GM12875 (cell line): ENCODE measurements around the gene ZNF778.

Source experiments
- H3K4me3 ChIP-seq: one replicate; pipeline ENCODE4 v1.5.1; 2011; ENCODE audit warnings: low read depth, low read length, control low read depth
- TF ChIP-seq, protein P1 (sequence below): IDR thresholded peaks from 2 replicates; pipeline ENCODE4 v1.5.1; 2011; ENCODE audit warnings: low read depth, mild to moderate bottlenecking, control low read depth, inconsistent platforms, low read length, moderate library complexity, borderline replicate concordance; ENCODE audit not compliant: insufficient read depth

Gene ZNF778

DNA sequence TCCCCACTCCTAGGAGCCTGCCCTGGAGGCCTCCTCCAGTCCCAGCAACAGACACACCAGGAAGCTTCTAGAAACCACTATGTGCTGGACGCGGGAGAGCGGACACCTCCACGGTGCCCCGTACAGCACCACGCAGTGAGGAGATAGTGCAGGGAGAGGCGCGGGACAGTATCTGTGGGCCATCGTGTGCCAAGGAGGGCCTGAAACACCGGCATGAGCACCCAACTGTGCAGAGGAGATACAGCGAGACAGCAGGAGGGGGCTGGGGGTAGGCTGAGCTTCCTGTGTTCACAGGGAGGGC lies 57.7 kb downstream of the ZNF778 start:
- H3K4me3 ChIP-seq = no peak overlapping the region
- TF ChIP-seq, protein P1, sequence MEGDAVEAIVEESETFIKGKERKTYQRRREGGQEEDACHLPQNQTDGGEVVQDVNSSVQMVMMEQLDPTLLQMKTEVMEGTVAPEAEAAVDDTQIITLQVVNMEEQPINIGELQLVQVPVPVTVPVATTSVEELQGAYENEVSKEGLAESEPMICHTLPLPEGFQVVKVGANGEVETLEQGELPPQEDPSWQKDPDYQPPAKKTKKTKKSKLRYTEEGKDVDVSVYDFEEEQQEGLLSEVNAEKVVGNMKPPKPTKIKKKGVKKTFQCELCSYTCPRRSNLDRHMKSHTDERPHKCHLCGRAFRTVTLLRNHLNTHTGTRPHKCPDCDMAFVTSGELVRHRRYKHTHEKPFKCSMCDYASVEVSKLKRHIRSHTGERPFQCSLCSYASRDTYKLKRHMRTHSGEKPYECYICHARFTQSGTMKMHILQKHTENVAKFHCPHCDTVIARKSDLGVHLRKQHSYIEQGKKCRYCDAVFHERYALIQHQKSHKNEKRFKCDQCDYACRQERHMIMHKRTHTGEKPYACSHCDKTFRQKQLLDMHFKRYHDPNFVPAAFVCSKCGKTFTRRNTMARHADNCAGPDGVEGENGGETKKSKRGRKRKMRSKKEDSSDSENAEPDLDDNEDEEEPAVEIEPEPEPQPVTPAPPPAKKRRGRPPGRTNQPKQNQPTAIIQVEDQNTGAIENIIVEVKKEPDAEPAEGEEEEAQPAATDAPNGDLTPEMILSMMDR = no peak

DNA sequence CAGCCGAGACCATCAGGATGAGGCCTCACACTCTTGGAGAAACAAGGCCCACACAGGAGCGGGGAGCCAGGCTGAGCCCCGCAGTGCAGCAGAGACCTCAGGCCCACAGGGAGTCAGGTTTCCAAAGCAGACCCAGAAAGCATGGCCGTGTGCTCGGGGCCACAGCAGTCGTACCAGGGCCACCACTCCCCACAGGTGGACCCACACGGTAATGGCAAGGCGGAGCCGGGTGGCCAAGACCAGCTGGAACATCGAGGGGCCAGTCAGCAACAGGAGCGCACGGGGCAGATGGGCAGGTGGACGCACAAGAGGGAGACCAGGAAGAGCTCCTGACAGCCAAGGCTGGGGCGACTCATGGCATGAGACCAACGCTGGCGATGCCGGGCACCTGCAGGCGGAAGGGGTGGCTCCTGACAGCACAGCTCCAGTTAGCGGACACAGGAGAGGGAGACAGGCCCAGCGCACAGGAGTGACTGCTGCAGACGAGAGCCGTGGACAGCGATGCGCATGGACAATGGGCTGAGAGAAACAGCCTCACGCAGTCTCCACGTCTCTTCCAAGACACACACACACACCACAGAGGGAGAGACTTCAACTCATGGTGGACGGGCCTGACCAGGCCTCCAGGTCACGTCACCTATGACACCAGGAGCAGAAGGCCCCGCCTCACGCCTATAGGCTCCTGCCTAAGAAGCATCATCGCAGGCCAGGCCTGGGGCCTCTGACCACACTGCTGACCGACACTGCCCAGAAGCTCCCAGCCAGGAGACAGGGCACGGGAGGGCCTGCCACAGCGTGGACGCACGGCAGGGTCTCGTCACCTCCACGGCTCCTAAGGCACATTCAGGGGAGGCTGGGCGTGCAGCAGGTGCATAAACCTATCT lies 58.6 kb downstream of the ZNF778 start:
- no peak overlapping the region for H3K4me3 ChIP-seq
- TF ChIP-seq, protein P1 = no peak

GRCh38 chr16:89277049-89277448 lies 59.5 kb downstream of the ZNF778 start:
- TF ChIP-seq, protein P1 = no peak
- H3K4me3 ChIP-seq = no peak overlapping the region

- TF ChIP-seq, protein P1 = no peak
- no peak overlapping the region for H3K4me3 ChIP-seq
These were observed 60.3 kb downstream of the ZNF778 start for GRCh38 chr16:89277641-89278341.

GRCh38 chr16:89278441-89279240 lies 61.1 kb downstream of the ZNF778 start:
- TF ChIP-seq, protein P1 = no peak
- no peak overlapping the region for H3K4me3 ChIP-seq

- H3K4me3 ChIP-seq = no peak overlapping the region
- TF ChIP-seq, protein P1 = no peak
These were observed 62.4 kb downstream of the ZNF778 start for GRCh38 chr16:89279666-89280481.
